ENCODE data around the gene BORA. TPM values are rescaled to one million over a fixed set of nuclear protein-coding genes. Genes with fewer than 3 reads are reported as not detected.

Gene BORA
- total and polyA plus RNA-seq, 12 donors: 0.42 to 1.6 (median 0.90) TPM

- DNase-seq (peak; percentile 21 to 49), ATAC-seq (peak; percentile 9 to 62 (median 31))
- no peak for TF ChIP-seq CTCF (IDR thresholded peaks at IDR 0.05)
- H3K36me3 ChIP-seq: peaks cover 0 to 10% (median 0%) of the 10 kb centered on the region in 9 donors
- WGBS, 2 donors: 1 to 2% methylated on average over 48 to 49 of the region's 49 CpGs
- H3K27me3 ChIP-seq: no peaks in the 10 kb centered on the region
- H3K27ac ChIP-seq: peak overlapping the region in 9 of 10 donors; percentile 32 to 88 (median 63)
- peaks cover 0 to 39% (median 20%) of the 10 kb centered on the region in 9 donors for H3K4me1 ChIP-seq
- H3K9me3 ChIP-seq: no peaks in the 10 kb centered on the region
- intact Hi-C loops (cut with DNase I): loop anchor here in 5 of 10 donors (2.0 to 10.0 kb wide), 3 partner anchors 54 to 58 kb away; partner anchors contain the start of genes DIS3 (in 5 of the 5) and PIBF1 (in 4 of the 5)
- peak overlapping the region; percentile 65 to 96 (median 80) for H3K4me3 ChIP-seq
Observed at GRCh38 chr13:72726726-72727416, 852 bp upstream of the BORA start.

DNA sequence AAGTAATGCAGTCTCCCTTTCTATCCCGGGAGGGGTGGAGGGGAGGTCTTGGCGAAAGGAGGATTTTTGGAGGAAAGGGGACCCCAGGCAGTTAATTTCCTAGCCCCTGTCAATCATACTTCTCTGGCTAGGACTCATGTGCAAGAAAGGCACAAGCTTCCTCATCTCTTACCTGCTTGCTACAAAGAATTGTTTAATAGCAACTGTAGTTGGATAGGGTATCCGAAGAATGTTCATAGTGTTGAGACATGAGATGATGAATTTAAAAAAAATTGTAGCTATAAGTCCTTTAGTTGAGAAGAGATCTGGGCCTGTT lies 525 bp downstream of the BORA start:
- no peaks in the 10 kb centered on the region for H3K27me3 ChIP-seq
- H3K9me3 ChIP-seq: no peaks in the 10 kb centered on the region
- peaks cover 0 to 39% (median 20%) of the 10 kb centered on the region in 9 donors for H3K4me1 ChIP-seq
- ATAC-seq: no peak
- intact Hi-C loops (cut with DNase I): loop anchor here in 4 of 10 donors (5.0 to 10.0 kb wide), 2 partner anchors 54 to 57 kb away; partner anchors contain the start of genes DIS3 (in 4 of the 4) and PIBF1 (in 4 of the 4)
- whole genome bisulfite sequencing, 2 donors: 8 to 9% methylated on average over 3 of the region's 3 CpGs
- peak overlapping the region in 7 of 10 donors; percentile 31 to 88 (median 53) for H3K27ac ChIP-seq
- peaks cover 0 to 24% (median 0%) of the 10 kb centered on the region in 9 donors for H3K36me3 ChIP-seq
- H3K4me3 ChIP-seq: peak overlapping the region; percentile 65 to 96 (median 80)
- DNase-seq: no peak
- TF ChIP-seq CTCF (IDR thresholded peaks at IDR 0.05): no peak

DNA sequence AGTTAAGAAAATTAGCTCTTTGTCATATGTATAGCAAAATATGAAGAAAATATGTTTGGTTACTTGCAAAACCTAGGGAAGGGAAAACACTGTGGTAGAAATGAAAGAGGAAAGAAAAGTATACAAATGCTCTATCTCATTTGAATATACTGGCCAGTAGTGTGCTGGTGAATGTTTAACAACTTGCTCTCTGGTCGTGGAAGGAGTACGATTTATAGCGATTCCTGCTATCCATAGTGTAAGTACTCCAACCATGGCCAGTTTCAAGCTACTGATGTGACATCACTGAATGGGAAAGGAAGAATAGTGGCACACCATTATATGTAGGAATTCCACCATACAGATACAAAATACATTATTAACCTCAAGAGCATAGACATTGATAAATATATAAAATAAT lies 9.3 kb downstream of the BORA start:
- intact Hi-C loops (cut with DNase I): no loop called here
- no peak overlapping the region for H3K4me3 ChIP-seq
- DNase-seq: no peak
- WGBS, 2 donors: 97% methylated on average over 3 of the region's 3 CpGs
- no peak for ATAC-seq
- no peak for TF ChIP-seq CTCF (IDR thresholded peaks at IDR 0.05)
- no peak overlapping the region for H3K27ac ChIP-seq
- H3K4me1 ChIP-seq: no peaks in the 10 kb centered on the region
- H3K9me3 ChIP-seq: no peaks in the 10 kb centered on the region
- no peaks in the 10 kb centered on the region for H3K27me3 ChIP-seq
- H3K36me3 ChIP-seq: peaks cover 0 to 60% (median 0%) of the 10 kb centered on the region in 9 donors

GRCh38 chr13:72740015-72740414 lies 12.3 kb downstream of the BORA start:
- ATAC-seq: no peak

More at GRCh38 chr13:72740015-72740414, 12.3 kb downstream of the BORA start:
- no peak for DNase-seq
- no peak for TF ChIP-seq CTCF (IDR thresholded peaks at IDR 0.05)
- WGBS, 2 donors: 50 to 67% methylated on average over 1 of the region's 1 CpG
- H3K4me1 ChIP-seq: no peaks in the 10 kb centered on the region
- intact Hi-C loops (cut with DNase I): no loop called here
- H3K36me3 ChIP-seq: peaks cover 0 to 56% (median 6%) of the 10 kb centered on the region in 9 donors
- H3K27me3 ChIP-seq: no peaks in the 10 kb centered on the region
- H3K27ac ChIP-seq: no peak overlapping the region
- H3K9me3 ChIP-seq: no peaks in the 10 kb centered on the region
- no peak overlapping the region for H3K4me3 ChIP-seq
